ENCODE data around the gene CDK5RAP3. TPM values are rescaled to one million over a fixed set of nuclear protein-coding genes. Genes with fewer than 3 reads are reported as not detected.

CDK5RAP3 gene
- total and polyA plus RNA-seq, 5 experiments from 2014 or later = 63.6 to 356 (median 73.0) TPM

DNA sequence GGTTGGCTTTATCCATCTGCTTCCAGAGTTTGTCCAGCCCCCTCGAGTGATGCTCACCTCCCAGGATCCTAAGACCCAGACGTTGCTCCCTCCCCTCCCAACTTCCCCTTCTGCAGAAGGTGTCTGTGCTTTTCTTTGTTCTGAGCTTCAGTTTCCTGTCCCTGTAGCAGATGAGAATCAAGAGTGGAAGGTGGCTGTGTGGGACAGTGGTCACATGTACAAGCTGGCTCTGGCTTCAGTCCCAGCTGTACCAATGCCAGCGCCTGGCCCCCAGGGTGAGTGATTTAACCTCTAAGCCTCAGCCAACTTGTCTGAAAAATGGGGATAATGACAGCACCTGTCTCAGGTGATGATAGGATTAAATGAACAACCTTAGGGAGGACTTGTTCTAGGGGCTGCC lies 21.0 kb upstream of the CDK5RAP3 start:
- Mint-ChIP-seq H3K27ac (peak overlapping the region; percentile 64 to 92 (median 87)), H3K36me3 (peaks cover 0 to 35% (median 0%) of the 10 kb centered on the region in 3 donors), H3K27me3 (no peaks in the 10 kb centered on the region), H3K4me1 (peaks cover 32 to 62% (median 46%) of the 10 kb centered on the region in 4 donors), H3K9me3 (no peaks in the 10 kb centered on the region), H3K4me3 (peak overlapping the region; percentile 72 to 85 (median 78))
- peak; percentile 42 to 71 for ATAC-seq
- DNase-seq = peak in 5 of 10 donors; percentile 9 to 34 (median 30)
- POLR2A ChIA-PET = interaction anchor here (1.0 to 5.5 kb wide), 7 partner anchors 9 to 118 kb away, joined by 3 to 46 read pairs (median 6); partner anchors contain the start of genes CDK5RAP3, LRRC46, MRPL10 and PNPO

DNA sequence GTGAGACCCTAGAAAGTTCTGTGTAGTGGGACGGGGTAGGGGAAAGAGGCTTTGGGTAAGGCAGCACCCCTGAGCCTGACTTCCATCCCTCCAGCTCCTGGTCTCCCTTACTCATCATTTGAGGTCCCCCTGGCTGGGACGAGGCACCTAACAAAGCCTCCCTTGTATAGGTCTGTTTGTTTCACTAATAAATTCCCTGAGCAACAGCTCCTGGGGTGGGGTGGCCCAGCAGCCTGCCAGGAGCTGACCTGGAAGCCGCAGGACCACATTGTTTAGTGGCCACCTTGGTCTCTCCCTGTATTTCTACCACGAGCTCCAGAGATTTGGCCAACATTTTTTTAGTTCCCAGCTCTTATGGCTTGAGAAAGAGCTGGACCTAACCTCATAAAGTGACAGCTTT lies 20.5 kb upstream of the CDK5RAP3 start:
- H3K27ac Mint-ChIP-seq = peak overlapping the region in 9 of 10 donors; percentile 64 to 92 (median 86)
- ATAC-seq (no peak), DNase-seq (no peak)
- no peaks in the 10 kb centered on the region for H3K9me3 Mint-ChIP-seq
- peaks cover 27 to 57% (median 41%) of the 10 kb centered on the region in 4 donors for H3K4me1 Mint-ChIP-seq
- no peak overlapping the region for H3K4me3 Mint-ChIP-seq
- POLR2A ChIA-PET = interaction anchor here (1.0 to 5.5 kb wide), 5 partner anchors 9 to 119 kb away, joined by 3 to 46 read pairs (median 12); partner anchors contain the start of genes CDK5RAP3, LRRC46, MRPL10 and PNPO
- peaks cover 0 to 31% (median 0%) of the 10 kb centered on the region in 3 donors for H3K36me3 Mint-ChIP-seq
- no peaks in the 10 kb centered on the region for H3K27me3 Mint-ChIP-seq

DNA sequence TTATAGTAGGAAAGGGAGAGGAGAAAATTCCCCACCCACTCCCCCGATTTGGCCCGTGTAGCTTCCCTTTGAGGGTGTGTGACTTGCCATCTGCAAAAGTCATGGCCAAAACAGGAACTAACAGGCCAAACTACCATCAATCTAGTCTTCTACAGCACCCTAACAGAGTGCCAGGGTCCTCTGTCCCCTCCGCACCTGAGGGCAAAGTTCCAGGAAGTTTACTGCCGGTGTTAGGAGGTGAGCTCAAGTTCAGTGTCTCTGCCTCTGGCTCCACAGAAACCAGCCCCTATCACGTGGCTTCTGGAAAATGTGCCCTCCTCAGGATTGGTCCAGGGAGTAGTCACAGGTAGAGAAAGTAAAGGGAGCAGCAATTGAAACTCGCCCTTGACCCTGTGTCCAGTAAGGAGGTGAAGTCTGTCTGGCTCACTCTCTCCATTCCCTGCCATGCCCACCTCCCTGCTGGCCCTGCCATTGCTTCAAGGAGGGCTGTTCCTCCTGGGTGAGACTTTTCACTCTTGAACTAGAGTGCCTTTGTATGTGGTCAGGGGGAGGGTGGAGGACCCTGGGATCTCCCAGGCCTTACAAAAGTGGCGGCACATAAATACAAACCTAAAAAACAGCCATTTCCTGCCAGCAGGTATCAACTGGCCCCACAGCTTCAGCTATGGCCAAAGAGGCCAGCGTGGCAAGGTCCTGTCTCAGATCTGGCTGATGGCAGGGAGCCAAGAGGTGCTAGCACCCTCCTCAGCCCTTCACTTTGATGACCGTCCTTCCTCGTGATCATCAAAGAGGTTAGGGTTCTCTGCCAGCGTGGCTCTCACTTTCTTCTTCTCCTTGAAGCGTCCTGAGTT lies 18.5 kb upstream of the CDK5RAP3 start:
- POLR2A ChIA-PET = interaction anchor here (1.4 kb wide), 1 partner anchor 8 kb away, joined by 3 read pairs; no protein-coding TSS in a partner anchor
- Mint-ChIP-seq H3K36me3 (peaks cover 0 to 18% (median 0%) of the 10 kb centered on the region in 3 donors), H3K4me1 (peaks cover 18 to 39% (median 23%) of the 10 kb centered on the region in 4 donors), H3K4me3 (no peak overlapping the region), H3K27me3 (no peaks in the 10 kb centered on the region), H3K27ac (peak overlapping the region in 6 of 10 donors; percentile 21 to 81 (median 42)), H3K9me3 (no peaks in the 10 kb centered on the region)
- no peak for ATAC-seq
- DNase-seq = no peak

DNA sequence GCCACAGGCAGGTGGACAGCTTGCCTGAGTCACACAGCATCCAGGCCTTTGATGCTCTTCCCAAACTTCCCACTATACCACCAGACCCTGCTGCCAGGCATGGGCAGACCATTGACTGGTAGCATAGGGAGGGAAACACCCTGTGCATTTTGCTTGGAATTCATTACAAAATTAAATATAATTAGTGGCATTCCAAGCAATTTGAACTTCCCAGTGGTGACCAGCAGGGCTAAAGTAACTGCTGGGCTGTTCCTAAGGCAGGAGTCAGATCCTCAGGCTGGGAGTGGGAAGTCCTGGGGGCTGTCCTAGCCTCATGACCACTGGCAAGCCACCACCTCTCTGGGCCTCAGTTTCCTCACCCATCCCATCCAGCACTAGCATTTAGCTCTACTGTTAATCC lies 17.0 kb upstream of the CDK5RAP3 start:
- no peaks in the 10 kb centered on the region for H3K9me3 Mint-ChIP-seq

DNA sequence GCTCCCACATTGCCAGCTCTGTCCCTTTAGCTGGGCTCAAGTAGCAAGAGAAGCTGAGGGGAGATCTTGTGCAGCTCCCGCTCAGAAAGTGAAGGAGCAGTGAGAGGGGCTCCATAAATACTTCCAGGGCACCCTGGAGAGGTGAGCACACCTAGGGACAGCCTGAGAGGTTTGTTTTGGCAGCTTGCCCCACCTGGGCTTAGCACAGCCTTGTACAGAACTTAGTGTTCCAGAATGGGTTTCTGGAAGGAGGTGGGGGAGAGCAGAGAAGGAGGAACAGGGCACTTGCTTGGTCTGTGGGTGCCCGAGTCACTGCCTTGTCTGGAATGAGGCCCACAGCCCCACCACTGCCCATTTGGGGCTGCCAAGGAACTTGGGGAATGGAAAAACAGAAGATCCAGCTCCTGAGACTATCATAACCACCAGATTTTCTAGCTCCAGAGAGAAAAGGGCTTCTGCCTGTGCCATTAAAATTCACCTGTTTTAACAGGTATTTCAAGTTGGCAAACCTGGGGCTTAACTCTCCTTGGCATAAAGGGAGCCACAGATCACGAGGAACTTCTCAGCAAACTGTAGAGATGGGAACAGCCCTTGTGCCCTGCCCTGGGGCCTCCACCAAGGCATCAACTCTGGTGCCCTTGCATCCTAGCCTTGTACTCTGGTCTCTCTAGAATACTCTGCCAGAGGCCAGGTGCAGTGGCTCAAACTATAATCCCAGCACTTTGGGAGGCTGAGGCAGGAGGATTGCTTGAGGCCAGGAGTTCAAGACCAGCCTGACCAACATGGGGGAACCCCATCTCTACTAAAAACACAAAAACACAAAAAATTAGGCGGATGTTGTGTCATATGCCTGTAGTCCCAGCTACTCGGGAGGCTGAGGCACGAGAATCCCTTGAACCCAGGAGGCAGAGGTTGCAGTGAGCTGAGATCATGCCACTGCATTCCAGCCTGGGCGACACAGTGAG lies 15.1 kb upstream of the CDK5RAP3 start:
- peaks cover 0 to 4% (median 0%) of the 10 kb centered on the region in 3 donors for H3K36me3 Mint-ChIP-seq
- POLR2A ChIA-PET = interaction anchor here (0.7 to 1.5 kb wide), 4 partner anchors 15 to 1060 kb away, joined by 3 to 8 read pairs (median 4); partner anchors contain the start of genes CDK5RAP3 and SP2

More for the DNA sequence above, 17.0 kb upstream of the CDK5RAP3 start:
- Mint-ChIP-seq H3K27me3 (no peaks in the 10 kb centered on the region), H3K36me3 (peaks cover 0 to 10% (median 0%) of the 10 kb centered on the region in 3 donors), H3K4me1 (peaks cover 15 to 27% (median 16%) of the 10 kb centered on the region in 4 donors), H3K4me3 (no peak overlapping the region), H3K27ac (no peak overlapping the region)
- POLR2A ChIA-PET = interaction anchor here (0.8 to 0.9 kb wide), 2 partner anchors 17 to 59 kb away, joined by 3 to 4 read pairs; partner anchors contain the start of genes CDK5RAP3 and SP2
- ATAC-seq = no peak
- no peak for DNase-seq

DNA sequence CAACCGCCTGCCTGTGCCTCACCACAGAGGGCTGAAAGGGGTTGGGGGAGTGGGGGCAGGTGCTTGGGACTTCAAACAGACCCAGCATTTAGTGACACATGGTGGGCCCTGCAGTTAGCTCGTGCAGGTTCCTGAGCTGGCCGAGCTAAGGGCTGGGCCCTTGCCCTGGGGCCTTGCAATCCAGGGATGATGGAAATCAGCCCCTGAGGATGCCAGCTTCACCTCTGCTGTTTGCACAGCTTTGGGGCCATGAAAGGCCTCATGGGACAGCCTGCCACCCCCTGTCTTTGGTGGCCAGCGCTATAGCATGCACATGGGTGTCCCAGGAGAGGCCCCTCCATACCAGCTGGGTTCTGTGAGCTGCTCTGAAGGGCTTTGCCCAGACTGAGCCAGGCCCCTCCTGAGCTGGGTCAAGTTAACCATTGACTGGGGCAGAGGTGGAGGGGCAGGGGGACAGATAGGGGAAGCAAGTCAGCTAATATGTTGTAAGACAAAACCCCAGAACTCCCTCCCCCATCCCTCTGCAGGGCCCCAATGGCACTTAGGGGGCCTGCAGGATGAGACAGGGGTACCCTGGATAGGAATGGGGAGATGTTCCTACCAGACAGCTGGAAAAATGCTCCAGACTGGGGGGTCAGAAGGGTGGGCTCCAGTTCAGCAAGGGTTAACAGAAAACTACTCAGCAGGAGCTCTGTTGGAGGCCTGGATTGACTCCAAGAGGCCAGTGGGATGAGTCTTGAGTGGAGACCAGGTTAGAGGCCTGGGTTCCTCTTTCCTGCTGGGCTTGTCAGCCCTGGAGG lies 13.9 kb upstream of the CDK5RAP3 start:
- Mint-ChIP-seq H3K36me3 (peaks cover 0 to 4% (median 0%) of the 10 kb centered on the region in 3 donors), H3K27ac (no peak overlapping the region), H3K27me3 (no peaks in the 10 kb centered on the region), H3K9me3 (no peaks in the 10 kb centered on the region), H3K4me3 (no peak overlapping the region), H3K4me1 (peaks cover 0 to 6% (median 1%) of the 10 kb centered on the region in 4 donors)
- no peak for DNase-seq
- POLR2A ChIA-PET = interaction anchor here (0.5 to 1.5 kb wide), 3 partner anchors 12 to 14 kb away, joined by 3 to 5 read pairs (median 5); partner anchors contain the start of gene CDK5RAP3
- no peak for ATAC-seq

More for the DNA sequence above, 15.1 kb upstream of the CDK5RAP3 start:
- no peak for DNase-seq
- no peak overlapping the region for H3K27ac Mint-ChIP-seq
- peaks cover 0 to 10% (median 3%) of the 10 kb centered on the region in 4 donors for H3K4me1 Mint-ChIP-seq
- ATAC-seq = no peak
- H3K27me3 Mint-ChIP-seq = no peaks in the 10 kb centered on the region
- H3K9me3 Mint-ChIP-seq = no peaks in the 10 kb centered on the region
- H3K4me3 Mint-ChIP-seq = no peak overlapping the region

DNA sequence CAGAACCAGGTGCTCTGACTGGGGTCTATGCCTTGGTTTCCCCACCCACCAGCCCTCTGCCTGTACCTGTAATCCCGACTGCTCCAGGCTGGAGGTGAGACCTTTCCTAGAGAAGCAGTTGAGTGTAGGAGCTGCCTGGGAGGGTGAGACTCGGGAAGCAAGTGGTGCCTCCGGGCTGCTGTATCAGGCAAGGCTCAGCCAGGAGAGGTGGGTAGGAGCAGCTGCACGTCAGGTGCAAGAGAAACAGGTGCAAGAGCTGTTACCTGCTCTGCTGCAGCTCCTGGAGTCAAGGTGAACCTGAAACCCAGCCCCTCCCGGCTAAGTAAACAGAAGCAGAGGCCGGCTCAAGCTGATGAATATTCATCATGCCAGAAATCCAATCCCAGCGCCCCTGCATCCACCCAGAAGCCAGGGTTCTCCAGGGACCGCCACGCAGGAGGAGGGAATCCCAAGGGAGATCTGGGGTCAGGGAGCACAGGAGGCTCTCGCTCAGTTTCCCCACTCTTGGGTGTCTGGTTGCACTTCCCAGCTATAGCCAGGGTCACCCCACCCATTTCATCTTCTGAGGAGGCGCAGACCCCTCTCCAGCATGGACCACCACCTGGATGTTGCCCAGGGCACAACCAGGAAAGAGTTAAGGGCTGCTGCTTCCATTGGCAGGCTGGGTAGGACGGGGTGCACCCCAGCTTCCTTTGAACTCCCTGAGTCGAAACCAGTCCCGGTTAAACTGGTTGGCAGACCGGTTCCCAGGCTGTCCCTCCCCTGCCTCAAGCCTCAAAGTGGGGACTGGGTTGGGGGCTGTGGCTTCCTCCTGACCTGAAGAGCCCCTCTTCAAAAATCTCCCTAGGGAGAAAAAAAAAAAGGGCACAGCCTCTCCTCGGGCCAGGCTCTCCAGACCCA lies 13.1 kb upstream of the CDK5RAP3 start, which contains the start of gene PRR15L:
Gene PRR15L (minus strand): TSS at position 293 of the 900 bp plus-strand sequence. CDS start 4,649 bp downstream, outside the sequence.
- ATAC-seq = no peak
- peaks cover 0 to 4% (median 4%) of the 10 kb centered on the region in 3 donors for H3K36me3 Mint-ChIP-seq
- no peaks in the 10 kb centered on the region for H3K9me3 Mint-ChIP-seq
- H3K4me1 Mint-ChIP-seq = peaks cover 0 to 5% (median 1%) of the 10 kb centered on the region in 4 donors
- H3K27ac Mint-ChIP-seq = no peak within 1 kb of the TSS
- DNase-seq = no peak
- H3K4me3 Mint-ChIP-seq = no peak within 1 kb of the TSS
- no peaks in the 10 kb centered on the region for H3K27me3 Mint-ChIP-seq
- POLR2A ChIA-PET = interaction anchor here (1.0 to 1.5 kb wide), 2 partner anchors 13 to 33 kb away, joined by 3 to 5 read pairs; partner anchors contain the start of gene CDK5RAP3

DNA sequence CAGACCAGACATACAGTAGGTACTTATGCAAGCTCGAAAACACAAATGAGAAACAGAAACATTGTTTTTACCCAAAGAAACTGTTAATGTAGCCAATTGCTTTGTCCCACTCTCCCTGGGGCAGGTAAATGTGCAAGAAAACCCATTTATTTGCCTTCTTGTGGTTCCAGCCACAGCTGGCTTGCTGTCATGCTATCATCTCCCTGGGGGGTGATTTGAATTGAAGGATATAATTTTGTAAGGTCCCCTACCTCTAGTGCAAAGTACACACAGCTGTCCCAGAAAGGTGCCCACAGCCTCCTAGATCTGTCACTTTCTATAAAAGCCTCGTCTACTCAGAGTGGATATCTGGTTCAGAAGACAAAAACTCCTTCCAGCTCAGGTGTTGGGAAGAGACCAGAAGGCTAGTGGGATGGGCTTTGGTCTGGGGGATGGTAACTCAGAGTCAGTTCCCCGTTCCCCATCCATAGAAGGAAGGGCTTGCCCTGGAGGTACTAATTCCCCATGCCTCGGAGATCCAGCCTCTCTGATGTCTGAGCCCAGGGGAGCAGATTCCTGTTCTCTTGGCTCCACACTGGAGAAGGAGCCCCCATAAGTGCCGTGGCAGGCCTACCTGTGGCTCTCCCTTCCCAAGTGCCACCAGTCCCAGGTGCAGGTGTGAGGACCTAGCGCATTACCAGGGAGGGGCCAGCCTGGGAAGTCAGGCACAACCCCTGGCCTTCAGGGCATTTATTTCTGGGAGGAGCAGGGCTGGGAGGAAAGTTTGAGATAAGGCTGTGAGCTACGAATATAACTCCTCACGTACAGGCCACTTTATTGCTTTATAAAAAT lies 10.9 kb upstream of the CDK5RAP3 start:
- ATAC-seq = no peak
- H3K4me3 Mint-ChIP-seq = no peak overlapping the region
- no peaks in the 10 kb centered on the region for H3K9me3 Mint-ChIP-seq
- H3K27me3 Mint-ChIP-seq = no peaks in the 10 kb centered on the region
- POLR2A ChIA-PET = interaction anchor here (1.6 kb wide), 1 partner anchor 11 kb away, joined by 6 read pairs; no protein-coding TSS in a partner anchor
- no peak overlapping the region for H3K27ac Mint-ChIP-seq
- DNase-seq = no peak
- H3K36me3 Mint-ChIP-seq = peaks cover 0 to 8% (median 5%) of the 10 kb centered on the region in 3 donors
- H3K4me1 Mint-ChIP-seq = peaks cover 0 to 7% (median 0%) of the 10 kb centered on the region in 4 donors

DNA sequence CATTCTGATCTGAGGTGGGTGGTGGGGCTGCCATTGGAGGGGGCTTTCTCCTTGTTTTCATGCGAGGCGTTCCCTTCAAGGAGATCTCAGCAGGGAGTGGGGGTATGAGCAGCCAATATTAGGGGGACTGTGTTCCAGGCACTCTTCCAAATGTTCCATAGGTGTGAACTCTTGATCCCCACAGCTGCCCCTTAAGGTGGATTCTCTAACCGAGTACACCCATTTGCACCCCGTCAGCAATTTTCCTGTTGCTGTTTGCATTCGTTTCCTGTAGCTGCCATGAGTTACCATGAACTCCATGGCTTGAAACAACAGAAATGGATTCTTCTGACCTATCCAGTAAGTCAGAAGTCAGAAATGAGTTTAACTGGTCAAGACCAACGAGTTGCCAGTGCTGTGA lies 9.5 kb upstream of the CDK5RAP3 start:
- ATAC-seq = no peak

DNA sequence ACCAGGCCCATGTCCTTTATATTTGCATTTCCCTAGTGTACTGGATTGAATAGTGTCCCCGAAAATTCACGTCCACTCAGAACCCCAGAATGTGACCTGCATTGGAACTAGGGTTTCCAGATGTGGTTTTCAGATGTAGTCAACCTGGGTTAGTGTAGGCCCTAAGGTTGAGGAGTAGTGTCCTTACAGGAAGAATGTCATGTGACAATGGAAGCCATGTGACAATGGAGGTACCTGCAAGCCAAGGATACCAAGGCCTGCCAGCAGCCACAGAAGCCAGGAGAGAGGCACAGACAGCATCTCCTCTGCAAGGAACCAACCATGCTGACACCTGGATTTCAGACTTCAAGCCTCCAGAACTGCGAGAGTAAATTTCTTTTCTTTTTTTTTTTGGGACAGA lies 8.0 kb upstream of the CDK5RAP3 start:
- DNase-seq = no peak
- POLR2A ChIA-PET = no interaction called here
- no peak overlapping the region for H3K27ac Mint-ChIP-seq
- H3K36me3 Mint-ChIP-seq = peaks cover 0 to 8% (median 5%) of the 10 kb centered on the region in 3 donors
- H3K4me3 Mint-ChIP-seq = no peak overlapping the region
- peaks cover 0 to 7% (median 0%) of the 10 kb centered on the region in 4 donors for H3K4me1 Mint-ChIP-seq
- no peak for ATAC-seq
- H3K27me3 Mint-ChIP-seq = no peaks in the 10 kb centered on the region
- no peaks in the 10 kb centered on the region for H3K9me3 Mint-ChIP-seq

More for the DNA sequence above, 9.5 kb upstream of the CDK5RAP3 start:
- no peaks in the 10 kb centered on the region for H3K27me3 Mint-ChIP-seq
- H3K27ac Mint-ChIP-seq = no peak overlapping the region
- H3K4me3 Mint-ChIP-seq = no peak overlapping the region
- no peak for DNase-seq
- H3K36me3 Mint-ChIP-seq = peaks cover 0 to 8% (median 5%) of the 10 kb centered on the region in 3 donors
- POLR2A ChIA-PET = no interaction called here
- no peaks in the 10 kb centered on the region for H3K9me3 Mint-ChIP-seq
- H3K4me1 Mint-ChIP-seq = peaks cover 0 to 7% (median 0%) of the 10 kb centered on the region in 4 donors

Data from naive thymus-derived CD8-positive, alpha-beta T cell (primary cell).